Measurements from ENCODE around the gene IFNA2.
"Not testable (repeated sequence)": the region's sequence is repeated elsewhere in the genome, so short reads cannot be mapped to it uniquely, and the experiment has no call there.

The IFNA2 gene

GRCh38 chr9:21381448-21382339 lies 3.5 kb downstream of the IFNA2 start:
- no peak for DNase-seq

- not testable (repeated sequence) for DNase-seq
Measured at GRCh38 chr9:21371467-21371866, 13.7 kb downstream of the IFNA2 start.

- no peak for DNase-seq
Measured at GRCh38 chr9:21367957-21368356, 17.2 kb downstream of the IFNA2 start, which contains the start of gene IFNA13. Gene IFNA13, minus strand, starts transcription at chr9:21368057. Its CDS starts 47 bp downstream, at chr9:21368010.

- DNase-seq = not testable (repeated sequence)
Measured at GRCh38 chr9:21367169-21367568, 18.0 kb downstream of the IFNA2 start.

GRCh38 chr9:21362287-21362686 lies 22.9 kb downstream of the IFNA2 start:
- no peak for DNase-seq

GRCh38 chr9:21357479-21358460 lies 27.4 kb downstream of the IFNA2 start:
- no peak for DNase-seq

GRCh38 chr9:21350787-21351186 lies 34.4 kb downstream of the IFNA2 start, which contains the start of gene IFNA6:
Gene IFNA6, minus strand, starts transcription at chr9:21350887. Its CDS starts 0 bp downstream, at chr9:21350887.
- DNase-seq = no peak

- DNase-seq = no peak
Measured at GRCh38 chr9:21348430-21348970, 36.7 kb downstream of the IFNA2 start.

- no peak for DNase-seq
Measured at GRCh38 chr9:21340735-21341134, 44.5 kb downstream of the IFNA2 start.

- no peak for DNase-seq
Measured at GRCh38 chr9:21336457-21336856, 48.7 kb downstream of the IFNA2 start.

GRCh38 chr9:21334701-21335632 lies 50.2 kb downstream of the IFNA2 start, which contains the start of gene KLHL9:
Gene KLHL9, minus strand, starts transcription at chr9:21335404. Its CDS starts 545 bp downstream, at chr9:21334859.
- DNase-seq = peak; percentile 81
